CD4-positive, alpha-beta T cell treated with Interleukin-15 for 1 hour (primary cell): Measurements from ENCODE around the gene PRPF6.
"Not testable (repeated sequence)": the region's sequence is repeated elsewhere in the genome, so short reads cannot be mapped to it uniquely, and the experiment has no call there.

Experiments used
- DNase-seq: peaks from one replicate; pipeline ENCODE4 v3.0.0-alpha.2; 2020

The PRPF6 gene

DNA sequence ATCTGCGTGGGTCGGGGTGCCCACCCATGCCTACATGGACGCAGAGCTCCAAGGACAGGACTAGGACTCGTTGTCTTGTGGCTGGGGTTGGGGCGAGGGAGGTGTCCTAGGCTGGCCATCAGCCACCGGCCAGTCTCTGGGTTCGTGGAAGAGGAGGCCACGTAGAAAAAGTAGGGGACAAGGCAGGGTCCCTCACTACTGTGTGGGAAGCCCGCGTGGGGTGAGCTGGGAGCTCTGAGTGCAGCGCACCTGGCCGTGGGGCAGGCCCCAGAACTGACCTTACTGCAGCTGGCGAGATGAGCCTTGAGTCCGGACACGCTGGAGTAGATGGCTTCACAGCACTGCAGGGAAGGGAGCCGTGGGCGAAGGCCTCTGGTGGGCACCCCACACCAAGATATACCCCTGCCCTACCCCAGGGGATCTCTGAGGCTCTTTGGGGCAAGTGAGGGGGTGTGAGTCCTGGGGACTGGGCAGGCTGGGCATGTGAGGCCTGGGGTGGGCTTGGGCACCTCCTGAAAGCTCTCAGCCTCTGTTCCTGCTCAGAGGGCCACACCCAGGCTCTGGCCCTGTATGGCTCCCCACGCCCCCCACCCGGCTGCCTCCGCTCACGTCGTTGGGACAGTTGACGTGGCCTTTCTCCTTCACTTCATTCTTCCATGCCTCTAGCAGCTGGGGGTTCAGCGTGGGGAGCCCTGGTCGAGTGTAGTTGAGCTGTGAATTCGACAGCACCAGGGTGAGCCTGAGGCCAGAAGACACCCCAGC is 19.1 kb upstream of the PRPF6 start:
- peak; percentile 11 for DNase-seq

DNA sequence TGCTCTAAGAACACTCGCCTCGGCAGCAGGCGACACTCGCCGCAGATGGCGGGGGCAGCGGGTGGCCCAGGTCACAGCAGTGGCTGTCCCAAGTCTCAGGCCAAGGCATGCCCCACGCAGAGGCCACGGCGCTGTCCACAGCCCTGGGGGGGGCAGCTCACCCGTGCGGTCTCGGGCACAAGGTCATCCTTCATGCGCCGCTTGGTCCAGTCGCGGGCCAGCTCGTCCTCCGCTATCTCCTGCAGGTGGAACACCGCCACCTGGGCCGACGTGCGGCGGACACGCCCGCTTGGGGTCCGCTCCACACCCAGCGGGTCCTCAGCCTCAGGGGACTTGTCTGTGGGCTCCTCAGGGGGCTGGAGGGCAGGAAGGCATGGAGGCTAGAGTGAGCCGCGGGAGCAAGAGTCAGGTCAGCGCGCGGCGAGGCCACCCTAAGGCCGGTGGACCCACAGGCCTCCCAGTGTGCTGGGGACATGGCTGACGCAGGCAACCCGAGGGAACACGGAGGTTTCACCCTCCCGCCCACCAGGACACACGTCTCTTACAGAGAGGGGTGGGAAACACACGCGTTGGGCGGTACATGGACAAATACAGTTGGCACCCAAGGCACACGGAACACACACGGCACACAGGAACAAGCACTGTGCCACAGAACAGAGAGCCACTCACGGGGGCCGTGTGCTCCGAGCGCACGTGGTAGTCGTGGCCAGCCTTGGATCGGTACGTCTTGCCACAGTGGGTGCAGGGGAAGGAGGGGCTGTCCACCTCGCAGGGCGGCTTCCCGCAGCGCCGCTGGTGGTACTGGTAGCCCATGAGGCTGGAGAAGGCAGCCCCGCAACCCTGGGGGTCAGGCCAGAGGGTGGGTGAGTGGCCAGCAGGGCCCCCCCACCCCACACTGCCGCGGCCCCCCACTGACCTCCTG is 18.2 kb upstream of the PRPF6 start:
- DNase-seq: no peak

DNA sequence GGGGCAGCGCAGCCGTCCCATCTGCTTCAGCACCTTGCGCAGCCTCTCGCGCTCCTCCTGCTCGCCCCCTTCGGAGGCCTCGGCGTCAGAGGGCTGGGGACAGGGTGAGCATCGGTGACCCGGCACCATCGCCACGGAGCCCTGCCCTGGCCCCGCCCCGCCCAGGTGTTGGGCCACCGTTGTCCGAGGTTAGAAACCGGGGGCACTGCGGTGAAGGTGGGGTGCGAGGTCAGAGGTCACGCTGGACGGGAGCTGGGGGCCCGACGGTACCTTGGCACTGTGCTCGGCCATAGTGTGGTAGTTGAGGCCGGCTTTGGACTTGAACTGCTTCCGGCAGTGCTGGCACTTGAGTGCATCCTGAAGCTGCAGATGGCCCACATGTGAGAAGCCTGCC is 17.6 kb upstream of the PRPF6 start:
- no peak for DNase-seq

DNA sequence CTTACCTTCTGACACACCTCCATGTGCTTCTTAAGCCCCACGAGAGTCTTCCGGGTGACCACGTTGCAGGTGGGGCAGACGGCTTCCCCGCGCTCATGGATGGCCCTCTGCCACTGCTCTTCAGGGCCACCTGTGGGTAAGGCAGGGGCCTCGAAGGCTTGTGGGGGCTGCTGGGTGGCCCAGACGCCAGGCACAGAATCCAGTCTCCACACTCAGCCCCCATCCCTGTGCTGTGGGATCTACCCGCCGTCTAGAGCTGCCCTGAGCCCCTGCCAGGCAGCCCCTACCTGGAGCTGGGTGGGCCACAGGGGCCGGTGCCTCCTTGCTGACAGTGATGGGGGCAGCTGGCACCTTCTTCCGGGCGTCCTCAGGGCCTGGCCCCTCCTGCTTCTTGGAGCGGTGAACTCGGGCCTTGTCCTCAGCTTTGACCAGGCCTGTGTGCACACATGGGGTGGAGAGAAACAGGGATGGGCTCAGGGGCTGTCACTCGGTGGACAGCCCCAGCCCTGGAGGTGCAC is 17.1 kb upstream of the PRPF6 start:
- DNase-seq: no peak

DNA sequence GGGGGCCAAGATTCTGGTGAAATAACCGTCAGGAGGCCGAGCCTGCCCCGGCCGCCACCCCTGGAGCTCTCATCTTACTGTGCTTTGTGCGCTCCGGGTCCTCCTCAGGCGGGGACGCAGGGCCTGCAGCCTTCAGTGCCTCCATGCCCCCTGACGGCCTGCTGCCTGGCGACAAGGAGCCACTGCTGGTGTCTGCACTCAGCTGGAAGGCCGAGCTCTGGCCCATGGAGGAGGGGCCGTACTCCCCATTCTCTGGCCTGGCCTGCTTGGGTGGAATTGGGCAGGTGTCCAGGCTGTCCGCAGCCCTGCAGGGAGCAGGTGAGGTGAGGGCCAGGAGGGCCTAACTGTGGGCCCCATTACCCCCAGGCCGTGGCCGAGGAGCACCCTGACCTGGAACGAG is 16.5 kb upstream of the PRPF6 start:
- no peak for DNase-seq

DNA sequence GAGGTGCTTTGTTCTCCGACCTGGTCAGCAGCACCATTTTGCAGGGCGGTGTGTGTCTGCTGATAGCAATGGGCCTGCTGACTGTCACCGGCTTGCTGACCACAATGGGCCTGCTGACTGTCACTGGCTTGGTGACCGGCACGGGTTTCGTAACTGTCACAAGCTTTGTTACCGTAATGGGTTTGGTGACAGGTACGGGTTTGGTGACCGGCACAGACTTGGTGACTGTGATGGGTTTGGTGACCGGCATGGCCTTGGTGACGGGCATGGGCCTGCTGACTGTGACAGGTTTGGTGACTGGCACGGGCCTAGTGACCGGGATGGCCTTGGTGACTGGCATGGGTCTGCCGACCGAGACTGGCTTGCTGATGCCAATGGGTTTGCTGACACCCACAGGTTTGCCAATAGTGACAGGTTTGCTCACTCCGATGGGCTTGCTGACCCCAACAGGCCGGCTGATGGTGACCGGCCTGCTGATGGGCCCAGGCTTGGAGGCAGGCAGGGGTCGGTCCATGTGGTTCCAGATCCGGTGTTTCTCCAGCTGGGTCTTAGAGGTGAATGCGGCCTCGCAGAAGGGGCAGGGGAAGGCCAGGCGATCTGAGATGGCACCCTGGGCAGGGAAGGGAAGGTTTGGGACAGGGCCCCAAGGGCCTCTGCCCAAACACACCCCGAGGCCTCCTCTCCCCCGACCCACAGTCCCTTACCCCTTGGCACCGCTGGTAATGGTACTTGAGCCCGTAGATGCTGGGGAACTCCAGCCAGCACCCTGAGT is 14.6 kb upstream of the PRPF6 start:
- DNase-seq: no peak

DNA sequence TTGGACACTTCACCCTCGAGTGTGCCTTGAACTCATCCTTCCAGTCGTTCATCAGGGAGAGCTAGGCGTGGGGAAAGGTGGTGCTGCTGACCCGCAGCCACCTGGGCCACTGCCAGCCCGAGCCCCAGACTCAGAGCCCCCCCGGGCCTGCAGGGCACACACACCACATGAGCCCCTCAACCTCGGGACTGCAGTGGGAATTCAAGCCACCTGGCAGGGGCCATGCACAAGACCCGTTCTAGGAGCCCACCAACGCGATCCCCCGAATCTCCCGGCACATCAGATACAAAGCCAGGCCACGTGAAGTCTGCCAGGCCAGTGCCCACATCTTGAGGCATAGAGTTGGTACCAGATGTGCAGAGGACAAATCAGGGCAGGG is 14.0 kb upstream of the PRPF6 start:
- DNase-seq: no peak

DNA sequence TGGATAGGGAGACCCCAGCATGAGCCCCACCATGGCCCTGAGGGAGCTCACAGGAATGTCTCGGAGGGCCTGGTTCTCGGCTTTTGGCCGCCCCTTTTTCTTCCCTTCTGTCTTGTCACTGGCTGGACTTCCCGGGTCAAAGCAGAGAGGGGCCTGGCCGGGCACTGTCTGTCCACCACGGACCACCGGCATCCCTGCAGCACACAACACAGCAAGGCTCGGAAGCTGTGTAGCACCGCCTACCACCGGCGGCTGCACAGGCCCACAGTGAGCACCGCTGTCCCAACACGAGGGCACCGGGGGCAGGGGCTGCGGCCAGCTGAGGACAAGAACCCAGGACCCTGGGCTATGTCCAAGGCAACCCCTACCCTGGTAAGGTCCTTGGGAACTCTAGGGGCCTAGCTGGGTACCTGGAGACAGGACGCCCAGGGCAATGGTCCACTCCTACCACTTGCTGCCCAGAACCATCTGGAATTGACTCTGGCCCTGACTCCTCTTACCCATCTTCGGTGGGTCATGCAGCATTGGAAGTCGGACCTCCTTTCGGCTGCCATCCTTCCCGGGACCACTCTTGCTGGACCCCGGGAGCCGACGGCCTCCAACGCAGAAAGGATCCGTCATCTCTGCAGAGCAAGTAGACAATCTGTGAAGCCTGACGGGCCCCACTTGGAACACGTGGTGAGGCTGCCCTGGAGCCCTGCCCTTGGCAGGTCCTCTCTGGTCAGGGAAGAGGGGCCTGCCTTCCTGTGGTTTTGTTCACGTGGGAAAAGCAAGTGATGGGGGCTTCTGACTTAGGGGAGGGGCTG is 13.4 kb upstream of the PRPF6 start:
- DNase-seq: no peak

DNA sequence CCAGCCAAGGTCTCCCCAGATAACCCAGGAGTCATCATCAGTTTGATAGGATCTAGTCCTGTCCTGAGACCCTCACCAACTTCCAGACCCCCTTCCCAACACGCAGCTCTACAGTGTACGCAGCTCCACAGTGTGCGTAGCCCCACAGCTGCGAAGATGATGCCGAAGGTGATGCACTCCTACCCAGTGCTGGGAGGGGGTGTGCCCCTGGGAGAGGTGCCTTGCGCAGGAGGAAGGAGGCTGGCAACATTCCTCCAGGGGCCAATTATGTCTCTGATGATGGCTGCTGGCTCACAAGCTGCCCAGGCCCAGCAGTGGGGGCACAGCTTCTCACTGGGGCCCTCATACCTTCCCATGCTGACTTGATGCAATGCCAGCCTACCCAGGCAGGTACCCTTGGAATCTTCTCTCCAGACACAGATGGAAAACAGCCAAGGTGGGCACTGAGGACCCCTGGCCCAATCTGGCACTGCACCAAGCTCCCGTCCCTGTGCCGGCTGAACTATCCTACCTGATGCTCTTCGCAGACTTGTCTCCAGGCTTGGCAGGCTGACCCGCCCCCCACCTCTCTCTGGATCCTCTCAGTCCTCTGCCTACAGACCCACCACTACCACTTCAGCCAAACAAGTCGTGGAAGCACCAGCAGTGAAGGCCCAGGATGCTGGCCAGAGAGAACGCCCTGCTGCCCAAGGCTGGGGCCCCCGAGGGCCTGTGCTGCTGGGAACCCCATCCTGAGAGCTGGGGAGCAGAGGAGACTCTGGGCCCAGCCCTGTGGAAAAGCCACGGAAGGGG is 12.6 kb upstream of the PRPF6 start:
- DNase-seq: no peak

DNA sequence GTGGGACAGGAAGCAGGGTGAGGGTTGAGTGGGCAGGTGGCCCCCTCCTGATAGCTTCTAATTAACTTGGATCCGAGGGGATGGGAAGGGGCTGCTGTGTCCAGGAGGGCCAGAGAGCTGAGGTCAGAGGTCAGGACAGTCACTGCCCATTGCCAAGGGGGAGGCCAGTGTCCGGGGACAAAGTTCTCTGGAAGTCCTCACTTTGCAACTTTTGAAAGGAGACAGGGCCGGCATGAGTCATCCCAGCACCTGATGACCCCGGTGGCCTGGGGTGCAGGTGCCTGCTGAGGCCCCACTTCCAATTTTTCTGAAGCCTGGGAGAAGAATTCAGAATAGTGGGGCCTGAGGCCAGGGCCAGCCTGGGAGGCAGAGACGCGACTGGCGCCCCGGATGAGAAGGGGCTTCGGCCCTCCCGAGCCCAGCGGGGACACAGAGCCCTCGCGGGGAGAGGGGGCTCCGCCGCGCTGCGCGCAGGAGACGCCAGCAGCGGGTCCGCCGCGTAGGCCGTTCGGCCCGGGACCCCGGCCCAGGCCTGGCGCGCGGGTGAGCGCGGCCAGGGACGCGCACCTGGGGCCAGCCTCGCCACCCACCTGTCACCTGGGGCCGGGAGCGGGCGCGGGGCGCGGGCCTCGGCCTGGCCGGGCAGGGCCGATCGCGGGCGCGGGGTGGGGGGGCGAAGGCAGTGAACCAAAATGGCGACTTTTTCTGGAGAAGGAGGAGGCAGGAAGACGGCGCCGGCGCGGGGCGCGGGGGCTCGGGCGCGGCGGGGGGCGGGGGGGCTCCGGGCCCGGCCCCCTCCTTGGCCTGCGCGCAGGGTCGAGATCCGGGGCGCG is 11.8 kb upstream of the PRPF6 start:
- no peak for DNase-seq

DNA sequence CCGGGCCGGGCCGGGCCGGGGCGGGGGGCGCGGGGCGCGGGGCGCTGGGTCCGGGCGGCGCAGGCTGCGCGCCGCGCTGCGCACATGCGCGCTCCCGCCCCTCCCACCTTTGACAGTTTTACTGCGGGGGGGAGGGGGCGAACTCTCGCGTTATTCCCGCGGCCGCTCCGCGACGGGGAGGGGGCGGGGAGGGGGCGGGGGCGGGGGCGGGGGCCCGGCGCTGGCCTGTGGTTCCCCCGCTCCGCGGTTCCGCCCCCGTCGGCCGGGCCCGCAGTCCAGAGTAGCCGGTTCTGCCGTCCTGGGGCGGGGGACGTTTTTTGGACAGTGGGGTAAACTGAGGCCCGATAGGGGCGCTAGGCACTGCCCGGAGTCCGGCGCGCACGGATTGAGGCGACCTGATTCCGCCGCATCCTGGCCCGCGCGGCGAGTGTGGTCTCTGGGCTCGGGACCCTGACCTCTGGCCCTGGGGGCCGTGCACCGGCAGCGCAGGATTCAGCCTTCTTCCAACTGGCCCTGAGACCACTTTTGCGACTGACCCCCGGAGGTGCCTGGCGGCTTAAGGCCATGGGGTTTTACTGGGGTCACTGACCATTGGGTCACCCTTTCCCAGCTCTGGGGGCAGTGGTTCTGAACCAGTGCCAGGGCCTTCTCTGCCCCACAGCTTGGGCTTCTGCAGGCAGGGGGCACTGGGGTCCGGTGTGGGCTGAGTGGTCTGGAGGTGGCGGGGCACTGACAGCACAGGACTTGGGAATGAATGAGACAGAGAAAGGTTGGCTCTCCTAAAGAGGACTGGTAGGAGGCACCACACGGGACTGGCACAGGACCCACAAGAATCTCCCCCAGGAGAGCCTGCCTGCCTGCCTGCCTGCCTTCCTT is 10.9 kb upstream of the PRPF6 start, which contains the start of gene ZNF512B:
ZNF512B (minus strand) TSS at position 93 of the 876 bp plus-strand sequence. CDS start 1,980 bp downstream, outside the sequence.
- DNase-seq: peak; percentile 64

DNA sequence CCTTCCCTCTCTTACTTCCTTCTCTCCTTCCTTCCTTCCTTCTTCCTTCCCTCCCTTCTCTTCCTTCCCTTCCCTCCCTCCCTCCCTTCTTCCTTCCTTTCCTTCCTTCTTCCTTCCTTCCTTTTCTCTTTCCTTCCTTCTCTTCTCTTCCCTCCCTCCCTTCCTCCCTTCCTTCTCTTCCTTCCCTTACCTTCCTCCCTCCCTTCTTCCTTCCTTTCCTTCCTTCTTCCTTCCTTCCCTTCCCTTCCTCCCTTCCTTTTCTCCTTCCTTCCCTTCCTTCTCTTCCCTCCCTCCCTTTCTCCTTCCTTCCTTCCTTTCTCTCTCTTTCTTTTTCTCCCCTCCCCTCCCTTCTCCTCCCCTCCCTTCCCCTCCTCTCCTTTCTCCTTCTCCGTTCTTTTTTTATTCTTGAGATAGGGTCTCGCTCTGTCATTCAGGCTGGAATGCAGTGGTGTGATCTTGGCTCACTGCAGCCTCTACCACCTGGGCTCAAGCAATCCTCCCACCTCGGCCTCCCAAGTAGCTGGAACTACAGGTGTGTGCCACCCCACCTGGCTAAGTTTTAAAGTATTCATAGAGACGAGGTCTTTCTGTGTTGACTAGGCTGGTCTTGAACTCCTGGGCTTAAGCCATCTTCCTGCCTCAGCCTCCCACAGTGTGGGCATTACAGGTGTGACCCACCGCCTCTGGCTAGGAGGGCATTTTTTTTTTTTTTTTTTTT is 10.1 kb upstream of the PRPF6 start:
- DNase-seq: no peak

DNA sequence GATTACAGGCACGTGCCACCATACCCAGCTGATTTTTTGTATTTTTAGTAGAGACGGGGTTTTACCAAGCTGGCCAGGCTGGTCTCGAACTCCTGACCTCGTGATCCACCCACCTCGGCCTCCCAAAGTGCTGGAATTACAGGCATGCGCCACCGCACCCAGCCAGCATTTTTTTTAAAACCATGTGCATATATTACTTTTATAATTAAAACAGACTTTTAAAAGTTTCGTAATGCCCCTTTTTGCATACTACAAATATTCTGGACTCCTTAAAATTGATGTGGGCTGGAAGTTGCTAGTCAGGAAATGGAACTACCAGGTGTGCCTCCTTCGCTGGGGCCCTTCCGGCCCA is 9.0 kb upstream of the PRPF6 start:
- DNase-seq: not testable (repeated sequence)

DNA sequence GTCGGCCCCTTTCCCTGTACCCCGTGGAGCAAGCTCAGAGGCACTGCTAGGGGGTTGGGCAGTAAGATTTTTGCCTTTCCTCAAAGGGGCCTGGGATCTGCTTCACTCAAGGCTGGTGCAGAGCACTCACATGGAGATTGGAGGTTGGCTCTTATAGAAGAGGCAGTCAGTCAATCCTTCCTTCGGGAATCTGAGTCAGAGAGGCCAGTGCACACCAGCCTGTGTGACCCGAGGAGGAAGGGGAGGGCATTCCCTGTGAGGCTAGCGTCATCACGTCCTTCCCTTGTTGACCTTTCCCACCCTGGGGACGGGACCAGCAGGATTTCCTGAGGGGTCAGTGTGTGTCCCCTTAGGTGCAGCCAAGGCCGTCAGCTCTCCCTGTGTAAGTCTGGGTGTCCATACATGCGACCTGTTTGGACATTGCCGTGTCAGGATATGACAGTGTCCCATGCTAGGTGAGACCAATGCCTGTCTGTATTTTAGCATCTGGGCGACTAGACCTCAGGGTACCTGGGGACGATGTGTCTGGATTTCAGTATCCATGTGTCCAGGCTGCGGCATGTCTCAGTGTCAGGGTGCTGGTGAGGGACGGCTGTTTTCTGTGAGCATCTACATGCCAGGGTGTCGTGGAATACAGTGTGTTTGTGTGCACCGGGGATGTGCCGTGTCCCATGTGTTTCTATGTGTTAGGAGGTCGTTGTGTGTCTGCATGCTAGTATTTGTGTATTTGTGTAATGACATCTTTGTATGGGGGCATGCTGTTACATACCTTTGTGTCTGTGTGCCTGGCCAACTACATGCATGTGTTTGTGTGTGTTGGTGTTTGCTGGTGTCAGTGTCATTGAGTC is 8.4 kb upstream of the PRPF6 start:
- DNase-seq: no peak

DNA sequence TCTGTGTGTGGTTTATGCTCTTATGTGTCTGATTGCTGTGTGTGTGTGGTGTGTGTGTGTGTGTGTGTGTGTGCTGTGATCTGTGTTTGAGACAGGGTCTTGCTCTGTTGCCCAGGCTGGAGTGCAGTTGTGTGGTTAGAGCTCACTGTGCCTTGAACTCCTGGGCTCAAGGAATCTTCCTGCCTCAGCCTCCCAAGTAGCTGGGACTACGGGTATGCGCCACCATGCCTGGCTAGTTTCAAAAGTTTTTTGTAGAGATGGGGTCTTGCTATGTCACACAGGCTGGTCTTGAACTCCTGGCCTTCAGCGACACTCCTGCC is 7.8 kb upstream of the PRPF6 start:
- DNase-seq: no peak

DNA sequence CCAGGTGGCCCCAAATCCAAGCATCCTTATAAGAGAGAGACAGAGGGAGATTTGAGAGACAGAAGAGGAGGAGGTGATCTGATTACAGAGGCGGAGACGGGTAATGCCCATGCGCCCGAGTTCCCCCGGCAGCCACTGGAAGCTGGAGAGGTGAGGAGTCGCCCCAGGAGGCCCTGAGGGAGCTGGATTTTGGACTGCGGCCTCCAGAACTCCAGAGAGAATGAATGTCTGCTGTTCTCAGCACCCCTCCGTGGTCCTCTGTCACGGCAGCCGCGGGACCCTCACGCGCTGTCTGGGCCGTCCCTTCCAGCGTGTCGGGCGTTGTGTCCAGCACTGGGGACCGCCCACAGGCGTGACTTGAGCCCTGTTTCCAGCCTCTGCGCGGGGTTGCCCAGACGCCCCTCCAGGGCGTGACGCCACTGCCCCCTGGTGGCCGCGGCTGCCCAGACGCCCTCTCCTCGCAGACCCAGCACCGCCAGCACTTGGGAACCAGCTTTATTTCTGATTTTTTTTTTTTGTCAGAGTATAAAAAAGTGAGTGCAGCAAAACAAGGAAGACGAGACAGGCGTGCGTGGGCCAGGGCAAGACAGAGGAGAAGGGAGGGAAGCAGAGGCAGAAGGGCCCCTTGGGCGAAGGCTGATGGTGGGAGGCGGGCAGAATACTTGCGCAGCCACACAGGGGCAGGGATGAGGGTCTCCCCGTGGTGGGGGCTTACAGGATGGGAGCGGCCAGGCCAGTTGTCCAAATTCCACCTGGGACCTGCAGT is 7.1 kb upstream of the PRPF6 start:
- DNase-seq: peak; percentile 76
